Right lung (tissue), 5 donors: ENCODE data around the gene GJA10. TPM values are rescaled to one million over a fixed set of nuclear protein-coding genes. Genes with fewer than 3 reads are reported as not detected.

Source experiments
- DNase-seq, 2 donors: peaks; one replicate each; pipeline ENCODE4 v3.0.0-alpha.2; 2013
- polyA plus RNA-seq, 5 donors: library from polyadenylated mRNA; unstranded; fragments of 120-200 nt; gene quantifications; one replicate each; pipeline versions ENCODE4 v1.2.1 to v1.2.3, GENCODE V29; 2013; ENCODE audit warnings: inconsistent platforms in 1 of 5, low replicate concordance in 1 of 5; ENCODE audit not compliant: insufficient read length in 5 of 5, insufficient read depth in 1 of 5

The GJA10 gene
- polyA plus RNA-seq, 5 donors: not detected

- DNase-seq: no peak
Observed at GRCh38 chr6:89917216-89917615, 22.9 kb downstream of the GJA10 start.

- no peak for DNase-seq
Observed at GRCh38 chr6:89917801-89918366, 23.6 kb downstream of the GJA10 start.

- no peak for DNase-seq
Observed at GRCh38 chr6:89921197-89921596, 26.9 kb downstream of the GJA10 start.

- DNase-seq: no peak
Observed at GRCh38 chr6:89921691-89922090, 27.4 kb downstream of the GJA10 start.

- no peak for DNase-seq
Observed at GRCh38 chr6:89924231-89924630, 30.0 kb downstream of the GJA10 start.

GRCh38 chr6:89925826-89926225 lies 31.6 kb downstream of the GJA10 start:
- DNase-seq: no peak

GRCh38 chr6:89927264-89927663 lies 33.0 kb downstream of the GJA10 start:
- no peak for DNase-seq

GRCh38 chr6:89927791-89928550 lies 33.7 kb downstream of the GJA10 start:
- DNase-seq: no peak

GRCh38 chr6:89928604-89929003 lies 34.3 kb downstream of the GJA10 start:
- no peak for DNase-seq

- no peak for DNase-seq
Observed at GRCh38 chr6:89930789-89931188, 36.5 kb downstream of the GJA10 start.

- no peak for DNase-seq
Observed at GRCh38 chr6:89932245-89932802, 38.1 kb downstream of the GJA10 start.

GRCh38 chr6:89934685-89935366 lies 40.6 kb downstream of the GJA10 start:
- DNase-seq: no peak

GRCh38 chr6:89936177-89936576 lies 41.9 kb downstream of the GJA10 start:
- DNase-seq: no peak

GRCh38 chr6:89938014-89938413 lies 43.7 kb downstream of the GJA10 start:
- no peak for DNase-seq

- no peak for DNase-seq
Observed at GRCh38 chr6:89939144-89939543, 44.9 kb downstream of the GJA10 start.

GRCh38 chr6:89940225-89941027 lies 46.2 kb downstream of the GJA10 start:
- peak; percentile 58 to 78 for DNase-seq

- no peak for DNase-seq
Observed at GRCh38 chr6:89941031-89941762, 46.9 kb downstream of the GJA10 start.

- DNase-seq: no peak
Observed at GRCh38 chr6:89941763-89942497, 47.7 kb downstream of the GJA10 start.

- no peak for DNase-seq
Observed at GRCh38 chr6:89942601-89943000, 48.3 kb downstream of the GJA10 start.

- DNase-seq: no peak
Observed at GRCh38 chr6:89944181-89944755, 50.0 kb downstream of the GJA10 start.
